SK-N-MC (cell line): ENCODE results near the gene RNF13.
"Not testable (repeated sequence)": the region's sequence is repeated elsewhere in the genome, so short reads cannot be mapped to it uniquely, and the experiment has no call there.

Experiments used
- DNase-seq: peaks from one replicate; pipeline ENCODE4 v3.0.0-alpha.2; 2011; ENCODE audit warnings: low read depth, low spot score
- H3K27ac ChIP-seq: fragments of 200-600 bp; sonication (generic); 2 replicates; pipeline ENCODE4 v1.5.1; 2016; ENCODE audit warnings: mixed run types
- H3K36me3 ChIP-seq: fragments of 200-600 bp; sonication (generic); 2 replicates; pipeline ENCODE4 v1.6.1; 2017; ENCODE audit warnings: antibody characterized with exemption, low read length, mixed read lengths; ENCODE audit not compliant: insufficient read depth
- H3K4me3 ChIP-seq: fragments of 200-600 bp; sonication (generic); 2 replicates; pipeline ENCODE4 v1.5.1; 2016
- H3K9ac ChIP-seq: fragments of 200-600 bp; sonication (generic); 2 replicates; pipeline ENCODE4 v1.8.0; 2017; ENCODE audit warnings: mixed run types, mixed read lengths; ENCODE audit not compliant: insufficient read length
- H3K9me3 ChIP-seq: fragments of 200-600 bp; sonication (generic); 2 replicates; pipeline ENCODE4 v1.6.1; 2017; ENCODE audit warnings: low read depth, mild to moderate bottlenecking, antibody characterized with exemption, low read length, moderate library complexity, mixed read lengths
- EZH2 ChIP-seq: fragments of 200-600 bp; sonication (generic); IDR thresholded peaks from one replicate; pipeline ENCODE4 v1.6.1; 2017; ENCODE audit warnings: antibody characterized with exemption
- FOXP2 ChIP-seq: optimal IDR thresholded peaks from 2 replicates; pipeline ENCODE3; 2011; ENCODE audit warnings: mild to moderate bottlenecking, moderate library complexity; ENCODE audit not compliant: insufficient read depth; ENCODE audit errors: extremely low read length, control extremely low read depth
- POLR2AphosphoS5 ChIP-seq: IDR thresholded peaks from 2 replicates; pipeline ENCODE4 v1.6.1; 2012; ENCODE audit warnings: mild to moderate bottlenecking, low read depth, low read length, borderline replicate concordance

Gene RNF13

GRCh38 chr3:149819432-149819831 is 6.4 kb downstream of the RNF13 start:
- TF ChIP-seq EZH2 (no peak), POLR2AphosphoS5 (no peak), FOXP2 (no peak)
- no peak overlapping the region for H3K4me3 ChIP-seq
- no peak overlapping the region for H3K9ac ChIP-seq
- H3K27ac ChIP-seq = no peak overlapping the region
- H3K9me3 ChIP-seq = peaks cover 8% of the 10 kb centered on the region; the same call in 1 of the 2 replicates
- peaks cover 20% of the 10 kb centered on the region for H3K36me3 ChIP-seq
- no peak for DNase-seq

- Histone ChIP-seq H3K27ac (no peak overlapping the region), H3K4me3 (no peak overlapping the region), H3K9me3 (peaks cover 8% of the 10 kb centered on the region; the same call in 1 of the 2 replicates), H3K9ac (no peak overlapping the region), H3K36me3 (peaks cover 20% of the 10 kb centered on the region)
- DNase-seq = no peak
- TF ChIP-seq FOXP2 (no peak), POLR2AphosphoS5 (no peak), EZH2 (no peak)
These were observed 7.2 kb downstream of the RNF13 start for GRCh38 chr3:149820183-149820582.

DNA sequence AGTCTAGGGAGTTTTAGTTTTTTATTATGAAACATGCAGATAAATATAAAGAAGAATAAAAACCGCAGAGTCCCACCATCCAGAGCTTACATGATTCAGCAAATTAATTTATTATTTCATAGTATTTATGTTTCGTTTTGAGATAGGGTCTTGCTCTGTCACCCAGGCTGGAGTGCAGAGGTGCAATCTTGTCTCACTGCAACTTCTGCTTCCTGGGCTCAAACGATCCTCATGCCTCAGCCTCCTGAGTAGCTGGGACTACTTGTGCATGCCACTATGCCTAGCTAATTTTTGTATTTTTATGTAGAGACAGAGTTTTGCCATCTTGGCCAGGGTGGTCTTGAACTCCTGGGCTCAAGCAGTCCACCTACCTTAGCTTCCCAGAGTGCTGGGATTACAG is 13.6 kb downstream of the RNF13 start:
- no peak for DNase-seq
- no peak for TF ChIP-seq FOXP2
- TF ChIP-seq EZH2 = no peak
- no peak for TF ChIP-seq POLR2AphosphoS5
- H3K9ac ChIP-seq = no peak overlapping the region
- peaks cover 19% of the 10 kb centered on the region; the same call in 1 of the 2 replicates for H3K36me3 ChIP-seq
- H3K27ac ChIP-seq = no peak overlapping the region
- H3K4me3 ChIP-seq = no peak overlapping the region
- H3K9me3 ChIP-seq = peaks cover 15% of the 10 kb centered on the region; the same call in 1 of the 2 replicates

- no peak overlapping the region for H3K9ac ChIP-seq
- H3K27ac ChIP-seq = no peak overlapping the region
- H3K9me3 ChIP-seq = peaks cover 17% of the 10 kb centered on the region; the same call in 1 of the 2 replicates
- no peak overlapping the region for H3K4me3 ChIP-seq
- DNase-seq = no peak
- peaks cover 3% of the 10 kb centered on the region; the same call in 1 of the 2 replicates for H3K36me3 ChIP-seq
- TF ChIP-seq POLR2AphosphoS5 (no peak), FOXP2 (no peak), EZH2 (no peak)
These were observed 15.4 kb downstream of the RNF13 start for GRCh38 chr3:149828390-149828789.

GRCh38 chr3:149829631-149830030 is 16.6 kb downstream of the RNF13 start:
- peaks cover 20% of the 10 kb centered on the region; the same call in 1 of the 2 replicates for H3K9me3 ChIP-seq
- H3K27ac ChIP-seq, DNase-seq, H3K4me3 ChIP-seq, H3K9ac ChIP-seq, H3K36me3 ChIP-seq: not testable (repeated sequence)

DNA sequence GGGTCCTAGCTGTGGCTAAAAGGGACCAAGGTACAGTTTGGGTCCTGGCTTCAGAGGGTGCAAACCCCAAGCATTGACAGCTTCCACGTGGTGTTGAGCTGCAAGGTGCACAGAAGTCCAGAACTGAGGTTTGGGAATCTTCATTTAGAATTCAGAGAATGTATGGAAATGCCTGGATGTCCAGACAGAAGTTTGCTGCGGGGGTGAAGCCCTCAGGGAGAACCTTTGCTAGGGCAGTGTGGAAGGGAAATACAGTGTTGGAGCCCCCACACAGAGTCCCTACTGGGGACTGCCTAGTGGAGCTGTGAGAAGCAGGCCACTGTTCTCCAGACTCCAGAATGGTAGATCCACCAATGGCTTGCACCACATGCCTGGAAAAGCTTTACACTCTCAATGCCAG is 17.9 kb downstream of the RNF13 start:
- TF ChIP-seq EZH2 (no peak), POLR2AphosphoS5 (no peak), FOXP2 (no peak)
- H3K27ac ChIP-seq = no peak overlapping the region
- no peak for DNase-seq
- H3K4me3 ChIP-seq = no peak overlapping the region
- H3K36me3 ChIP-seq = no peaks in the 10 kb centered on the region
- H3K9ac ChIP-seq = no peak overlapping the region
- H3K9me3 ChIP-seq = peaks cover 20% of the 10 kb centered on the region; the same call in 1 of the 2 replicates

- Histone ChIP-seq H3K36me3 (no peaks in the 10 kb centered on the region), H3K4me3 (no peak overlapping the region), H3K9me3 (peaks cover 20% of the 10 kb centered on the region; the same call in 1 of the 2 replicates), H3K27ac (no peak overlapping the region), H3K9ac (no peak overlapping the region)
- TF ChIP-seq EZH2 (no peak), FOXP2 (no peak), POLR2AphosphoS5 (no peak)
- DNase-seq = no peak
These were observed 18.3 kb downstream of the RNF13 start for GRCh38 chr3:149831321-149831720.

DNA sequence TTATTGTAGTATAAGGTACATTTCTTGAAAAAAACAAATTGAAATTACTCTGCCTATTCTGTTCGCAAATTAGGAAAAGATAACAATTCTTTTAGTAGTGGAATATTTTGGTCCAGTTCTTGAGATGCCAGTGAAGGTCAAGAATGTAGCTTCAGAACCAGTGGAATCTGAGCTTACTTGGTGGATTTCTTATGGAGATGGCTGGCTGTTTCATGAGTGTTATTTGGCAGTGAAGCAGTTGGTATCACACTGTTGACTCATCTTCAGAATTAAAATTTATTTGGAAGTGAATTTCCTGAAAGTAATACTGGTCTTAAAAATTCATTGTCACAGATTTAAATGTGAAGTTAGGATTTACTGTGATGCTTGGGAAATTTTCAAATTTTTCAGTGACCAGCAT is 19.1 kb downstream of the RNF13 start:
- no peak overlapping the region for H3K9ac ChIP-seq
- TF ChIP-seq EZH2 (no peak), FOXP2 (no peak), POLR2AphosphoS5 (no peak)
- no peaks in the 10 kb centered on the region for H3K36me3 ChIP-seq
- no peak overlapping the region for H3K4me3 ChIP-seq
- H3K9me3 ChIP-seq = peaks cover 20% of the 10 kb centered on the region; the same call in 1 of the 2 replicates
- H3K27ac ChIP-seq = no peak overlapping the region
- DNase-seq = no peak

GRCh38 chr3:149833241-149833640 is 20.2 kb downstream of the RNF13 start:
- TF ChIP-seq EZH2 = no peak
- TF ChIP-seq POLR2AphosphoS5 = no peak
- no peak for TF ChIP-seq FOXP2
- no peak overlapping the region for H3K9ac ChIP-seq
- H3K9me3 ChIP-seq = peaks cover 20% of the 10 kb centered on the region; the same call in 1 of the 2 replicates
- no peak for DNase-seq
- H3K36me3 ChIP-seq = no peaks in the 10 kb centered on the region
- H3K27ac ChIP-seq = no peak overlapping the region
- H3K4me3 ChIP-seq = no peak overlapping the region

DNA sequence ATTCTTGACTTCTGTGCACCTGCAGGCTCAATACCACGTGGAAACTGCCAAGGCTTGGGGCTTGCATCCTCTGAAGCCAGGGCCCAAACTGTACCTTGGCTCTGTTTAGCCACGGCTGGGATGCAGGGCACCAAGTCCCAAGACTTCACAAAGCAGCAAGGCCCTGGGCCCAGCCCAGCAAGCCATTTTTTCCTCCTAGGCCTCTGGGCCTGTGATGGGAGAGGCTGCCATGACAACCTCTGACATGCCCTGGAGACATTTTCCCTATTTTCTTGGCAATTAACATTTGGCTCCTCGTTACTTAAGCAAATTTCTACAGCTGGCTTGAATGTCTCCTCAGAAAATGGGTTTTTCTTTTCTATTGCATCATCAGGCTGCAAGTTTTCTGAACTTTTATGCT is 25.5 kb downstream of the RNF13 start:
- H3K4me3 ChIP-seq, H3K36me3 ChIP-seq, DNase-seq, H3K9ac ChIP-seq, H3K9me3 ChIP-seq, H3K27ac ChIP-seq: not testable (repeated sequence)

DNA sequence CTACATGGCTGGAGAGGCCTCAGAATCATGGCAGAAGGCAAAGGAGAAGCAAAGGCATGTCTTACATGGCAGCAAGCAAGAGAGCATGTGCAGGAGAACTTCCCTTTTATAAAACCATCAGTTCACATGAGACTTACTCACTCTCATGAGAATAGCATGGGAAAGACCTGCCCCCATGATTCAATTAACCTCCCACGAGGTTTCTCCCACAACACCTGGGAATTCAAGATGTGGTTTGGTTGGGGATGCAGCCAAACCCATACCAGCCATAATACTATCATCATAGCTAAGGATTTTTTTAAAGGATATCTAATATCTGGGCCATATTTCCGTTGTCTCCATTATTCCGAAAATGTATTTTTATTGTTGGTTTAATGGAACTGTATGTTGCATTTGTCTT is 26.5 kb downstream of the RNF13 start:
- DNase-seq, H3K36me3 ChIP-seq, H3K4me3 ChIP-seq, H3K9ac ChIP-seq, H3K27ac ChIP-seq, H3K9me3 ChIP-seq: not testable (repeated sequence)
